ENCODE data around the gene SDR9C7. TPM values are rescaled to one million over a fixed set of nuclear protein-coding genes. Genes with fewer than 3 reads are reported as not detected.

SDR9C7 gene
- total RNA-seq, 1 experiment from 2014 or later, result not detected

- Histone ChIP-seq H3K4me1 (ENCODE audit: control insufficient read depth in 1 of 2, insufficient read depth in 2 of 2, low read length in 2 of 2) (peaks cover 0 to 5% of the 10 kb centered on the region in 2 experiments; a peak in 2 of 4 replicates), H3K9me2 (ENCODE audit: insufficient read depth) (no peaks in the 10 kb centered on the region), H3K9me3 (ENCODE audit: control insufficient read depth in 1 of 2, insufficient read depth in 1 of 2, low read depth in 1 of 2, low read length in 2 of 2) (no peaks in the 10 kb centered on the region), H3K4me3 (replicated peaks in 1 of 2; ENCODE audit: low read depth in 1 of 2, low read length in 2 of 2) (no peak overlapping the region), H4K20me1 (ENCODE audit: insufficient read depth) (no peaks in the 10 kb centered on the region), H3K27ac (ENCODE audit: low read depth, low read length) (no peak overlapping the region), H3K36me3 (ENCODE audit: control insufficient read depth in 1 of 2, insufficient read depth in 2 of 2, low read length in 2 of 2) (no peaks in the 10 kb centered on the region), H2AFZ (ENCODE audit: low read depth, low read length, poor library complexity, severe bottlenecking) (no peak overlapping the region), H3K9ac (ENCODE audit: low read length) (no peak overlapping the region), H3K4me2 (ENCODE audit: low read length) (no peak overlapping the region), H3K79me2 (ENCODE audit: insufficient read depth, low read length) (no peaks in the 10 kb centered on the region), H3K27me3 (ENCODE audit: insufficient read depth, low read length) (no peaks in the 10 kb centered on the region; the same call in 1 of the 2 replicates)
- intact Hi-C loops (cut with micrococcal nuclease), result no loop called here
- ChIA-PET POLR2A (no interaction called here), RAD21 (ENCODE audit: low non-redundant PET in 1 of 2, low total read pairs in 2 of 2, uncharacterized antibody in 2 of 2, unreplicated experiment in 2 of 2) (no interaction called here), CTCF (no interaction called here)
- BruUV-seq (replicated peaks), result no TSS peak
- no peak for ATAC-seq
- no peak for TF ChIP-seq ZFX (IDR thresholded peaks at IDR 0.05)
- no peak for TF ChIP-seq CBX3 (IDR thresholded peaks at IDR 0.05; ENCODE audit: low read depth)
- no peak for TF ChIP-seq YY1 (IDR thresholded peaks at IDR 0.05; ENCODE audit: extremely low read depth, insufficient replicate concordance, low read depth, low read length)
- TF ChIP-seq CTCF (IDR thresholded peaks at IDR 0.05 in 2 of 3, conservative IDR thresholded peaks at IDR 0.05 in 1 of 3; ENCODE audit: borderline replicate concordance in 1 of 3, insufficient read depth in 1 of 3, low read depth in 2 of 3, low read length in 2 of 3), result no peak
- TF ChIP-seq TCF7L2 (IDR thresholded peaks at IDR 0.05; ENCODE audit: borderline replicate concordance, extremely low read depth, insufficient read depth, insufficient read length), result no peak
- TF ChIP-seq CEBPB (IDR thresholded peaks at IDR 0.05; ENCODE audit: low read depth), result no peak
- no peak for TF ChIP-seq POLR2AphosphoS5 (IDR thresholded peaks at IDR 0.05; ENCODE audit: low read depth, low read length)
- TF ChIP-seq ZNF274 (IDR thresholded peaks at IDR 0.05; ENCODE audit: low read depth, low read length), result no peak
- no peak for DNase-seq (ENCODE audit: low read depth, low spot score)
Observed at GRCh38 chr12:56928262-56928661, 5.9 kb downstream of the SDR9C7 start.

DNA sequence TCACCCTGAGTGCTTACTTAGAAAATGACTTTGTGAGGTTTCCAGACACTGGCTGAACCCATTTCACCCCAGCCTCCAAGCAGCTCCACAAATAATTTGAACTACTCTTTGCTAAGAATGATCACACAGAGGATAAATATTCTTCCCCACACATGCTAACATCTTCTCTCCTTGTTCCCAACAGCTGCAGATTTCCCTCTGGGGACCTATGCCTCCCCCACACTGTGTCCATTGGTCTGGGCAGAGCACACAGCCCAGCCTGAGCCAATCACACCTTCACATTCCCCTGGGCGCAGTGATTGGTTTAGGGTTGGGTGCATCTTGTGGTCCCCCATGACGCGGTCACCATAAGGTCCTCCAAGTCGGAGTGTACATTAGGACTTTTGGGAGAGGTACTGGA is 6.9 kb downstream of the SDR9C7 start:
- BruUV-seq (replicated peaks), result no TSS peak
- ATAC-seq, result no peak

More for the DNA sequence above, 6.9 kb downstream of the SDR9C7 start:
- no peak overlapping the region for H3K4me3 ChIP-seq (replicated peaks in 1 of 2; ENCODE audit: low read depth in 1 of 2, low read length in 2 of 2)
- H3K9me3 ChIP-seq (ENCODE audit: control insufficient read depth in 1 of 2, insufficient read depth in 1 of 2, low read depth in 1 of 2, low read length in 2 of 2), result no peaks in the 10 kb centered on the region
- no peak overlapping the region for H3K9ac ChIP-seq (ENCODE audit: low read length)
- DNase-seq (ENCODE audit: low read depth, low spot score), result no peak
- no peak overlapping the region for H2AFZ ChIP-seq (ENCODE audit: low read depth, low read length, poor library complexity, severe bottlenecking)
- H3K36me3 ChIP-seq (ENCODE audit: control insufficient read depth in 1 of 2, insufficient read depth in 2 of 2, low read length in 2 of 2), result no peaks in the 10 kb centered on the region
- TF ChIP-seq POLR2AphosphoS5 (IDR thresholded peaks at IDR 0.05; ENCODE audit: low read depth, low read length), result no peak
- no peaks in the 10 kb centered on the region for H3K79me2 ChIP-seq (ENCODE audit: insufficient read depth, low read length)
- H3K4me1 ChIP-seq (ENCODE audit: control insufficient read depth in 1 of 2, insufficient read depth in 2 of 2, low read length in 2 of 2), result peaks cover 0 to 5% of the 10 kb centered on the region in 2 experiments; a peak in 2 of 4 replicates
- ChIA-PET POLR2A (no interaction called here), RAD21 (ENCODE audit: low non-redundant PET in 1 of 2, low total read pairs in 2 of 2, uncharacterized antibody in 2 of 2, unreplicated experiment in 2 of 2) (no interaction called here), CTCF (no interaction called here)
- no peak overlapping the region for H3K4me2 ChIP-seq (ENCODE audit: low read length)
- intact Hi-C loops (cut with micrococcal nuclease), result no loop called here
- no peaks in the 10 kb centered on the region; the same call in 1 of the 2 replicates for H3K27me3 ChIP-seq (ENCODE audit: insufficient read depth, low read length)
- H3K27ac ChIP-seq (ENCODE audit: low read depth, low read length), result no peak overlapping the region
- no peaks in the 10 kb centered on the region for H3K9me2 ChIP-seq (ENCODE audit: insufficient read depth)
- no peaks in the 10 kb centered on the region for H4K20me1 ChIP-seq (ENCODE audit: insufficient read depth)
